GM21576 (cell line): Measurements from ENCODE around the gene DLG3.
"Not testable (repeated sequence)": the region's sequence is repeated elsewhere in the genome, so short reads cannot be mapped to it uniquely, and the experiment has no call there.

Experiments used
- ATAC-seq: cut with Tn5 transposase; IDR thresholded peaks from one replicate; pipeline ENCODE4 v1.9.1; 2021; ENCODE audit warnings: mild to moderate bottlenecking, moderate library complexity; ENCODE audit not compliant: unreplicated experiment

The DLG3 gene

DNA sequence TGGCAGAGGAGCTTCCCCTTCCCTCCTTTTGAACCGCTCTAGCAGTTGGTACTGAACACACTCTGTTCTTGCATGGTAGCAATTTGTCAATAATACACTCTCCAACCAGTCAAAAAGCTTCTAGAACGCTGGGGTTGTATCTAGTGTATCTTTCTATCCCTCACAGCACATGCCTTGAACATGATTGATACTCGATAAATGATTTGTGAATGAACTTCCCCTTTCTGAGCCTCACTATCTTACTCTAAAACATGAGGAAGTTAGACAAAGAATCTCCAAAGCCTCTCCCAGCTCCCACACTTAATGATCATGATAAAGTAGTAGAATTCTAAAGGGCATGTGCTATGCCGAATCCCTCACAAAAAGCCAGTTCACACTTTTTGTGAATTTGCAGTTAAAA, 64.4 kb downstream of the DLG3 start:
- ATAC-seq = no peak

DNA sequence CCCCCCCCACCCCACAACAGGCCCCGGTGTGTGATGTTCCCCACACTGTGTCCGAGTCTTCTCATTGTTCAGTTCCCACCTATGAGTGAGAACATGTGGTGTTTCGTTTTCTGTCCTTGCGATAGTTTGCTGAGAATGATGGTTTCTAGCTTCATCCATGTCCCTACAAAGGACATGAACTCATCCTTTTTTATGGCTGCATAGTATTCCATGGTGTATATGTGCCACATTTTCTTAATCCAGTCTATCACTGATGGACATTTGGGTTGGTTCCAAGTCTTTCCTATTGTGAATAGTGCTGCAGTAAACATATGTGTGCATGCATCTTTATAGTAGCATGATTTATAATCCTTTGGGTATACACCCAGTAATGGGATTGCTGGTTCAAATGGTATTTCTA, 70.6 kb downstream of the DLG3 start:
- ATAC-seq = not testable (repeated sequence)

DNA sequence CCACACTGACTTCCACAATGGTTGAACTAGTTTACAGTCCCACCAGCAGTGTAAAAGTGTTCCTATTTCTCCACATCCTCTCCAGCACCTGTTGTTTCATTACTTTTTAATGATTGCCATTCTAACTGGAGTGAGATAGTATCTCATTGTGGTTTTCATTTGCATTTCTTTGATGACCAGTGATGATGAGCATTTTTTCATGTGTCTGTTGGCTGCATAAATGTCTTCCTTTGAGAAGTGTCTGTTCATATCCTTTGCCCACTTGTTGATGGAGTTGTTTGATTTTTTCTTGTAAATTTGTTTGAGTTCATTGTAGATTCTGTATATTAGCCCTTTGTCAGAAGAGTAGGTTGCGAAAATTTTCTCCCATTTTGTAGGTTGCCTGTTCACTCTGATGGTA, 71.1 kb downstream of the DLG3 start:
- not testable (repeated sequence) for ATAC-seq

DNA sequence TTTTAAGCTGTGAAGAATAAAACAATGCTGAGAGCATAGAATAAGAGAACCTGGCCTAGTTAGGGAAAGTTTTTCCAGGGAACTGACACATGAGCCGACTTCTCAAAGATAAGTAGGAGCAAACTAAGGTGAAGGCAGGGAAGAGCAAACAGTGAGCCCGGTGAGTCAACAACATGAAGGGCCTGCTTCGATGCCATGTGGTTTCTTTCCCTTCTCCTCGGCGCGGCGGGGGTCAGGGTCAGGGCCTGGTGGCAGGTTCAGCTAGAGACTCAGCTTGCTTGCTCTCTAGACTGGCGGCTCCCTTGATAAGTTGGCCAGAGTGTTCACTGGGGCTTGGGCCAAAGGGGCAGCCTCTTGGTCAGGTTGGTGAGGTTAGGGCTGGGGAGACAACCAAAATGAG, 81.1 kb downstream of the DLG3 start:
- ATAC-seq = no peak

DNA sequence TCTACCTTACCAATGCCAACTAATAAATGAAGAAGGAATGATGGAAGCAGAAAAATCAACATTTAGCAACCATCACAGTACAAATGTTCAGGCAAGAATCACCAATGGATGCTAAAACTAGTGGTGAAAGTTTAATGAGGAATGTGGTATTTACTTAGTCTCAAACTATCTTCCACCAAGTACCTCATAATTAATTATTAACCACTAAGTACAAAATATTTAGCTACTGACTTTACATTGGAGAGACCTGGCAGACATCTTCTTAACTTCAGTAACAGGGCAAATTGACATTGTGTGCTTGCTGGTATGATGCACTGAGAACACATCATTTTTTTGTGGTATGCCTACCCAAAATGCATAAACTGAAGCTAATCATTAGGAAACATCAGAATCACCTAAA, 82.4 kb downstream of the DLG3 start:
- ATAC-seq = no peak

DNA sequence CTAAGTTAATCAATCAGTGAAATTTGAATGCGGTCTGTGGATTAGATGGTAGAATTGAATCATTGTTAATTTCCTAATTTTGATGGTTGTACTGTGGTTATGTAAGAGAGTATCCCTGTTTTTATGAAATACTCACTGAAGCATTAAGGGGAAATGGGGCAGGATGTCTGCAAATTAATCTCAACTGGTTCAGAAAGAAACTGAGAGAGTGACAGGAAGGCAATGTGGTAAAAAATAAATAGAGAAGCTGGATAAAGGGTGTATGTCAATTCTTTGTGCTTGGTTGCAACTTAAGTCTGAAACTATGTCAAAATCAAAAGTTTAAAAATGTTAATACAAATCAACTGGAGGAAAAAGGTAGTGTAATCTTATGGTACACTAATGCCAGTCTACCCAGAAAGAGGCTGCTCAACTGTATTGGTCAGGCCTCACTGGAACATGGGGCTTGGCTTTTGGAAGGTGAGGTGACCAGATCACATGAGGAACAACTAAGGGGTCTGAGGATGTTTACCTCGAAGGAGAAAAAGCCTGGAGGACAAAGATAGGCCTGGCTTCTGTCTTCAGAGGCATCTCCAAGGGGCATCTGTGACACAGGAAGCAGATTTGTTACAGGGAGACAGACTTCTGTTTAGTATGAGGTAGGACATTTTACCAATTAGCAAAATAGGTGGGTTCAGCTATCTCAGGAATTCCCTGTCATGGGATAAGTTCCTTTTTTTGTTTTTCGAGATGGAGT, 83.1 kb downstream of the DLG3 start:
- no peak for ATAC-seq

DNA sequence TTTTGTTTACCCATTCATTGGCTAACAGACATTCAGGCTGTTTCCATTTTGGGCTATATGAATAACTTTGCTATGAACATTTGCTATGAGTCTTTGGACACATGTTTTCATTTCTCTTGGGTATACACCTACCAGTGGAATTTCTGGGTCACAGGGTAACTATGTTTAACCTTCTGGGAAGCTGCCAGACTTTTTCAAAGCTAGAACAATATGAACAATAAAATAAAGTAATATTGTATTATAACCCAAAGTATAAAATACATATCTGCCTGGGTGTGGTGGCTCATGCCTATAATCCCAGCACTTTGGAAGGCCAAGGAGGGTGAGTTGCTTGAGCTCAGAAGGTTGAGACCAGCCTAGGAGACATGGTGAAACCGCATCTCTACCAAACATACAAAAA, 90.6 kb downstream of the DLG3 start:
- ATAC-seq = no peak

DNA sequence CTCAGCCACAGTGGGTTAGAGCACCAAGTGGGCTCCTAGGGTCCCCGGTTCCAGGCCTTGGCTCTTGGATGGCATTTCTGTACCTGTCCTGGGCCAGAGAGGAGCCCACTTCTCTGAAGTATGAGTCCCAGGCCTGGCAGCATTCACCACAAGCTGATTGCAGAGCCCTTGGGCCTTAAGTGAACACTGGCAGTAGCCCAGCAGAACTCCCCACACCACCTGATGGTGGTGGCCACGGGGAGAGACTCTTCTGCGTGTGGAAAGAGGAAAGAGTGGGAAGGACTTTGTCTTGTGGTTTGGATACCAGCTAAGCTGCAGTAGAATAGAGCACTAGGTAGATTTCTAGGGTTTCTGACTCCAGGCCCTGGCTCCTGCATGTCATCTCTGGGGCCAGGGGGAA, 104.8 kb downstream of the DLG3 start:
- no peak for ATAC-seq

DNA sequence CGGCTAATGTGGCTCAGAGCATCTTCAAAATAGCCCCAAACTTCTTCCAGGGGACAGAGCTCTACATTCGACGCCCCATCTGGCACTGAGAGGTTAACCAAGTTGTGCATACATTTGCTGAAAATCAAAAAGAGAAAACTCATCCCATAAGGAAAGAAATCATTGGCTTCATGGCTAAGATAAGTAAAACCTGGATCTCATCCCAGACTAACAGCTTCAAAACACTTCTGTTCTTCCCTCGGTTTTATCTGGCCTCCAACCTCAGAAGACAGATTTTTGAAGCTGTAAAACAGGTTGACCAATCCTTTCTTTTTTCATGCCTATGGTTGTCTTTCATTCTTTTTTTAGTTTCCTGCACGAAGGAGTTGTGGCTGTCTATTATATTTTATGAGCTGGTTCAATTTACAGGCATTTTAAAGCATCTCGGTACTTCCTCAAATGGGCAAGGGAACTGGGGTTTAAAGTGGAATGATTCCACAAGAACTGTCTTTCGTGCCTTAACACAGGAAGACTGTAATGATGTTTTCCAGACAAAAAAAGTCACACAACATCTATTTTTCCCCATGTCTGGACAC, 107.6 kb downstream of the DLG3 start:
- no peak for ATAC-seq

DNA sequence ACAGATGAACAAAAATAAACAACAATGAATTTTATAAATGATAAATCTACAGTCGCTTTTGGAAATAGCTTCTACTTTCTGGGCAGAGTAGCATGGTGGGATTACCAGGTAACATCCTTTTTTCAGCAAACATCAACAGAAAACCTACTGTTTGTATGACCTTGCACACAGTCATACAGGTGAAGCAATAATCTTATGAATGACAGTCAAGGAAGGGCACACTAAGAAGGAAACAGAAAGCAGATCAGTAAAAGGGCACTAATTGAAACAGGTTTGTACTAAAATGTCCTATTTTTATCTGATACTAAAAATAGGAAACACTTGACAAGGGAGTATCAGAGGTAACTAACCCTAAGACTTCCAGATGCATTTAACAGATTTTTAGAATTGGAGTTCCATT, 108.9 kb downstream of the DLG3 start:
- peak; percentile 83 for ATAC-seq

DNA sequence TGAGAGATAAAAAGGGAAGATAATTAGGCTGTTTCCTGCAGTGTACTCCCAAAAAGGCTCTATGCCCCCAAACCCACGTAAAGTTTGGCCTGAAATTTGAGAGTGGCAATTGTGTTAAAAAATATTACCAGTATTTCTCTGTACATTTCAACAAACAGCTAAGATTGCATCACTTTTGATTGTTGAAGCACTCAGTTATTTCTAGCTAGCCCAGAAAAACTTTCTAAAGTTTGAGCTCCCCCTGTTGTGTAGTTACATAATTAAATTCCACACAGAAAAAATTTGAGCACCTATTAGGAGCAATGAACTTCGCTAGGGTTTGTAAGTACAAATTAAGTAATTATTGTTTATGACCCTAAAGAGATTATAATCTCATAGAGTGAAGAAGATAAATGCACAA, 109.4 kb downstream of the DLG3 start:
- ATAC-seq = no peak

DNA sequence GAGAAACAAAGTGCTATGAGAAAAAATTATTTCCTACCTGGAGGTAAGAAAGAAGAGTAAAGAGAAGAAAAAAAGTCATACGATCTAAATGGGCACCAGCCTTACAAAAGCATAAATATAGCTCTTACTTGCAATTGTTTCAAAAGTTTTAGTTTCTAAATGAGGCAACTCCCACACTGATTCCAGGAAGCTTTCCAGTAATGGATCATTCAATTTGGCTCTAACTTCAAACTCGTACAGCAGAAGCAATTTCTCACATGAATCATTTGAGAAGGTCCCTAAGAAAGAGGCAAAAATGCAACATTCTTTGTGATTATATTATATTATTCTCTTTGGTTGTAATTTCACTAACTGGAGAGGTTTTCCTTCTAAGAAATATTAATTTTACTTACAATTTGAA, 109.9 kb downstream of the DLG3 start:
- ATAC-seq = no peak

DNA sequence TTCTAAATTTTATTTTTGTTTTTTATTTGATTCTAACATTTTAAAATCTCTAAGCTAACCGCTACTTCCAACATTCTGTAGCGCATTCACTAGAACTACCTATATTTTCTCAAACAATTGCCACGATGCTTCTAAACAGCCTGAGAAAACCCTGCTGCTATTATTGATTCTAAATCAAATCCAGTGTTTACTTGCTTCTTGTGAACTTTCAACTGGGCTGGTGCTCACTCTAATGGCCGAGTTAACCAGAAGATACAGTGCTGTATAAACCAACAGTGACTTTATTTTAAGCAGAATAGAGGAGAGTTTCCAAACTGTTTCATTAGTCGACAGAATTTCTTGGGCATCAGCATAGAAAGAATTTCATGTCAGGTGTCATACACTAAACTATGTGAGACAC, 110.3 kb downstream of the DLG3 start:
- ATAC-seq = no peak
